HepG2 (cell line): ENCODE data around the gene PET117. TPM values are rescaled to one million over a fixed set of nuclear protein-coding genes. Genes with fewer than 3 reads are reported as not detected.
A peak's percentile ranks its signal among the peaks of the same experiment; 100 is the strongest.

Experiments
- ATF1 ChIP-seq: IDR thresholded peaks from 2 replicates; pipeline ENCODE4 v1.6.1; 2016; ENCODE audit warnings: mild to moderate bottlenecking, control low read depth
- DZIP1 ChIP-seq: sonication (generic); formaldehyde crosslinking; IDR thresholded peaks from 2 replicates; pipeline ENCODE4 v1.5.0; 2020; ENCODE audit warnings: mild to moderate bottlenecking, missing genetic modification reagents
- E2F5 ChIP-seq: sonication (generic); formaldehyde crosslinking; conservative IDR thresholded peaks from 2 replicates; pipeline ENCODE4 v1.4.0; 2020; ENCODE audit warnings: missing genetic modification reagents
- GZF1 ChIP-seq: sonication (generic); formaldehyde crosslinking; IDR thresholded peaks from 2 replicates; pipeline ENCODE4 v1.5.1; 2020; ENCODE audit warnings: mild to moderate bottlenecking, missing genetic modification reagents
- HOXA7 ChIP-seq: sonication (generic); formaldehyde crosslinking; IDR thresholded peaks from 2 replicates; pipeline ENCODE4 v1.8.1; 2022; ENCODE audit warnings: mild to moderate bottlenecking, missing genetic modification reagents, moderate library complexity
- KIAA2018 ChIP-seq: sonication (generic); formaldehyde crosslinking; IDR thresholded peaks from 2 replicates; pipeline ENCODE4 v1.5.0; 2020; ENCODE audit warnings: mild to moderate bottlenecking, missing genetic modification reagents, borderline replicate concordance
- MEIS2 ChIP-seq: sonication (generic); formaldehyde crosslinking; IDR thresholded peaks from 2 replicates; pipeline ENCODE4 v1.9.0; 2021; ENCODE audit warnings: mild to moderate bottlenecking, missing genetic modification reagents
- NCOA1 ChIP-seq: sonication (generic); formaldehyde crosslinking; IDR thresholded peaks from 2 replicates; pipeline ENCODE4 v1.9.0; 2021; ENCODE audit warnings: missing genetic modification reagents
- NFKB2 ChIP-seq: sonication (generic); formaldehyde crosslinking; IDR thresholded peaks from 2 replicates; pipeline ENCODE4 v1.4.0; 2020; ENCODE audit warnings: missing genetic modification reagents, borderline replicate concordance
- PCBP2 ChIP-seq: fragments of 200-400 bp; formaldehyde crosslinking; optimal IDR thresholded peaks from 2 replicates; pipeline ENCODE3; 2018; ENCODE audit warnings: low read length, low read depth; ENCODE audit not compliant: poor library complexity, severe bottlenecking
- REL ChIP-seq: sonication (generic); formaldehyde crosslinking; conservative IDR thresholded peaks from 2 replicates; pipeline ENCODE4 v1.8.0; 2022; ENCODE audit warnings: mild to moderate bottlenecking, missing genetic modification reagents, moderate library complexity
- TOE1 ChIP-seq: sonication (generic); formaldehyde crosslinking; IDR thresholded peaks from 2 replicates; pipeline ENCODE4 v1.4.0; 2020; ENCODE audit warnings: mild to moderate bottlenecking, missing genetic modification reagents
- ZKSCAN1 ChIP-seq: fragments of 150-350 bp; IDR thresholded peaks from 2 replicates; pipeline ENCODE4 v1.6.1; 2014; ENCODE audit warnings: low read length
- ZNF570 ChIP-seq: sonication (generic); formaldehyde crosslinking; IDR thresholded peaks from 2 replicates; pipeline ENCODE4 v1.4.0; 2020; ENCODE audit warnings: mild to moderate bottlenecking, missing genetic modification reagents, borderline replicate concordance
- ZNF841 ChIP-seq: sonication (generic); formaldehyde crosslinking; IDR thresholded peaks from 2 replicates; pipeline ENCODE4 v1.8.1; 2023; ENCODE audit warnings: missing genetic modification reagents, borderline replicate concordance
- polyA plus RNA-seq, 8 experiments: library from polyadenylated mRNA; depleted of rRNA in 3 of 8; stranded (reverse) in 7 of 8; unstranded in 1 of 8; fragments of >200 nt; fragmentation: Illumina TruSeq in 4 of 8; extraction: Trizol in 4 of 8; gene quantifications; 2 replicates each; pipeline versions ENCODE4 v1.2.1 to v1.2.3, GENCODE V29; 2011 to 2016; ENCODE audit warnings: low read depth in 4 of 8, missing spikeins in 1 of 8, mixed read lengths in 1 of 8; ENCODE audit not compliant: insufficient read depth in 1 of 8
- total RNA-seq, 5 experiments: library from RNA; depleted of rRNA; stranded (reverse); fragments of >200 nt; fragmentation: Illumina TruSeq; extraction: Trizol; gene quantifications; 2 replicates each; pipeline ENCODE4 v1.2.3, GENCODE V29; 2016; ENCODE audit warnings: low read depth in 1 of 5

PET117 gene
- total and polyA plus RNA-seq, 2 of the 13 experiments (the other 11 are each of a cell fraction or from before 2014, with no cell fraction given), result 22.2 to 48.2 TPM

- TF ChIP-seq DZIP1 (CRISPR knock-in tag), result peak; percentile 91
- TF ChIP-seq REL (CRISPR knock-in tag), result peak; percentile 87; the same call in 1 of the 2 replicates
- TF ChIP-seq TOE1 (CRISPR knock-in tag), result peak; percentile 93
- peak; percentile 92 for TF ChIP-seq GZF1
- TF ChIP-seq HOXA7 (CRISPR knock-in tag), result peak; percentile 87; the same call in 1 of the 2 replicates
- peak; percentile 85 for TF ChIP-seq E2F5 (CRISPR knock-in tag)
- peak; percentile 6; the same call in 1 of the 2 replicates for TF ChIP-seq ZKSCAN1
- no peak for TF ChIP-seq PCBP2
- TF ChIP-seq ATF1, result no peak
- peak; percentile 86; the same call in 1 of the 2 replicates for TF ChIP-seq ZNF841 (CRISPR knock-in tag)
- peak; percentile 97 for TF ChIP-seq NCOA1 (CRISPR knock-in tag)
- TF ChIP-seq ZNF570 (CRISPR knock-in tag), result peak; percentile 93; the same call in 1 of the 2 replicates
- peak; percentile 100 for TF ChIP-seq NFKB2 (CRISPR knock-in tag)
- TF ChIP-seq MEIS2 (CRISPR knock-in tag), result peak; percentile 99
- TF ChIP-seq KIAA2018 (CRISPR knock-in tag), result no peak; the same call in 1 of the 2 replicates
Measured at GRCh38 chr20:18137412-18138265, at the start of gene PET117, which contains the start of gene KAT14 (continued).
